B cell (primary cell): Measurements from ENCODE around the gene ODF2L. TPM values are rescaled to one million over a fixed set of nuclear protein-coding genes. Genes with fewer than 3 reads are reported as not detected.

Experiments used
- ATAC-seq: fragments of 200-7000 bp; cut with Tn5 transposase; one replicate; pipeline ENCODE4 v1.10.0; 2021; ENCODE audit warnings: low read depth, mild to moderate bottlenecking, moderate number of reproducible peaks, moderate library complexity
- CTCF ChIA-PET: fragments of 350-600 bp; sonication (Branson Sonifier 250); formaldehyde crosslinking; loops from one replicate; lab custom pipeline; 2021; ENCODE audit warnings: antibody characterized with exemption, inconsistent platforms; lab: Charles Lee
- POLR2A ChIA-PET: fragments of 350-600 bp; sonication (Branson Sonifier 250); formaldehyde crosslinking; loops from one replicate; lab custom pipeline; 2021; ENCODE audit warnings: antibody characterized with exemption; lab: Charles Lee
- DNase-seq: peaks from one replicate; pipeline ENCODE4 v3.0.0; 2013
- H2AFZ ChIP-seq: 2 replicates; pipeline ENCODE4 v1.6.1; 2012; ENCODE audit warnings: mild to moderate bottlenecking, low read depth, low read length; ENCODE audit not compliant: insufficient read depth, poor library complexity, severe bottlenecking
- H3K27ac ChIP-seq, 2 donors: 1 replicate in 1 of 2; 2 replicates in 1 of 2; pipeline ENCODE4 v1.5.1; 2012 to 2013; ENCODE audit warnings: low read length in 2 of 2, mild to moderate bottlenecking in 2 of 2, moderate library complexity in 1 of 2
- H3K27me3 ChIP-seq, 4 experiments: fragments of 200-600 bp in 1 of 4; sonication (generic) in 1 of 4; replicated peaks in 1 of 4; 1 replicate in 2 of 4; 2 replicates in 2 of 4; pipeline versions ENCODE4 v1.6.1 to v1.7.0; 2013 to 2016; ENCODE audit warnings: low read length in 3 of 4, mild to moderate bottlenecking in 2 of 4, mixed read lengths in 1 of 4, moderate library complexity in 1 of 4; ENCODE audit not compliant: insufficient read depth in 4 of 4, control insufficient read depth in 3 of 4; ENCODE audit errors: control extremely low read depth in 1 of 4
- H3K36me3 ChIP-seq, 2 experiments: replicated peaks in 1 of 2; 1 replicate in 1 of 2; 2 replicates in 1 of 2; pipeline versions ENCODE4 v1.6.1 to v1.7.1; 2013; ENCODE audit warnings: low read length in 1 of 2; ENCODE audit not compliant: insufficient read depth in 2 of 2, control insufficient read depth in 1 of 2; ENCODE audit errors: control extremely low read depth in 1 of 2, extremely low read depth in 1 of 2
- H3K4me1 ChIP-seq, 2 donors: fragments of 200-600 bp in 1 of 2; sonication (generic) in 1 of 2; 1 replicate in 1 of 2; 2 replicates in 1 of 2; pipeline versions ENCODE4 v1.5.1 to v1.6.1; 2013 to 2017; ENCODE audit warnings: low read length in 2 of 2; ENCODE audit not compliant: control insufficient read depth in 2 of 2, insufficient read depth in 2 of 2
- H3K4me2 ChIP-seq: replicated peaks from 2 replicates; pipeline ENCODE3; 2012; ENCODE audit warnings: mild to moderate bottlenecking, low read depth, low read length; ENCODE audit not compliant: poor library complexity, severe bottlenecking
- H3K4me3 ChIP-seq, 5 experiments: fragments of 200-600 bp in 1 of 5; sonication (generic) in 1 of 5; 1 replicate in 3 of 5; 2 replicates in 2 of 5; pipeline versions ENCODE4 v1.5.1 to v1.7.0; 2011 to 2016; ENCODE audit warnings: low read length in 4 of 5, mild to moderate bottlenecking in 4 of 5, low read depth in 2 of 5, control low read depth in 1 of 5, moderate library complexity in 1 of 5; ENCODE audit not compliant: insufficient read depth in 1 of 5; ENCODE audit errors: control extremely low read depth in 1 of 5, extremely low read depth in 1 of 5
- H3K79me2 ChIP-seq: fragments of 200-600 bp; sonication (generic); one replicate; pipeline ENCODE4 v1.6.0; 2016; ENCODE audit warnings: low read length; ENCODE audit not compliant: control insufficient read depth, insufficient read depth
- H3K9ac ChIP-seq: fragments of 200-600 bp; sonication (generic); 2 replicates; pipeline ENCODE4 v1.6.1; 2017; ENCODE audit warnings: mild to moderate bottlenecking, low read length, moderate library complexity
- H3K9me3 ChIP-seq, 3 donors: one replicate each; pipeline versions ENCODE4 v1.6.1 to v1.7.1; 2013; ENCODE audit warnings: low read length in 2 of 3; ENCODE audit not compliant: control insufficient read depth in 2 of 3, insufficient read depth in 1 of 3; ENCODE audit errors: control extremely low read depth in 1 of 3
- H4K20me1 ChIP-seq: 2 replicates; pipeline ENCODE4 v1.6.0; 2012; ENCODE audit warnings: mild to moderate bottlenecking, low read length; ENCODE audit not compliant: insufficient read depth, control insufficient read depth, poor library complexity, severe bottlenecking
- H3K27ac Mint-ChIP-seq: one replicate; pipeline ENCODE4 v1.8.0; 2021; ENCODE audit warnings: mixed read lengths
- H3K27me3 Mint-ChIP-seq: one replicate; pipeline ENCODE4 v1.8.0; 2021; ENCODE audit warnings: mixed read lengths
- H3K4me1 Mint-ChIP-seq: one replicate; pipeline ENCODE4 v1.8.0; 2021; ENCODE audit warnings: mixed read lengths
- H3K4me3 Mint-ChIP-seq: one replicate; pipeline ENCODE4 v1.8.0; 2021; ENCODE audit warnings: mixed read lengths
- H3K9me3 Mint-ChIP-seq: one replicate; pipeline ENCODE4 v1.8.0; 2022; ENCODE audit warnings: mixed read lengths; ENCODE audit not compliant: insufficient read depth
- CTCF ChIP-seq: fragments of 200-600 bp; IDR thresholded peaks from one replicate; pipeline ENCODE4 v1.8.0; 2022; ENCODE audit warnings: antibody characterized with exemption, mild to moderate bottlenecking
- EZH2 ChIP-seq: IDR thresholded peaks from 2 replicates; pipeline ENCODE4 v1.6.1; 2012; ENCODE audit warnings: borderline replicate concordance, low read depth, mild to moderate bottlenecking, moderate library complexity, low read length; ENCODE audit not compliant: insufficient read depth, poor library complexity, severe bottlenecking
- WGBS: methylation state at CpG from one replicate; pipeline ENCODE4 v1.1.5; 2013; ENCODE audit warnings: missing lambda C conversion rate; ENCODE audit not compliant: insufficient coverage; 5-methylcytosine and 5-hydroxymethylcytosine counted together
- intact Hi-C: fragments of 100-400 bp; cut with micrococcal nuclease; formaldehyde crosslinking; loops from one replicate; pipeline ENCODE4 v1.10.0; 2022
- polyA plus RNA-seq: library from polyadenylated mRNA; depleted of rRNA; stranded (reverse); fragments of >200 nt; gene quantifications from 2 replicates; pipeline ENCODE4 v1.2.3, GENCODE V29; 2012
- total RNA-seq, 2 donors: library from RNA; stranded (reverse); fragments of 120-200 nt in 1 of 2; gene quantifications; 1 replicate in 1 of 2; 2 replicates in 1 of 2; pipeline versions ENCODE4 v1.2.3 to v1.2.4, GENCODE V29; 2013 to 2022

Gene ODF2L
- total and polyA plus RNA-seq, 2 donors (not counting 1 experiment from before 2014, with no cell fraction given): 13.0 to 61.3 TPM

GRCh38 chr1:86435327-86435726 is 39.2 kb upstream of the ODF2L start:
- no peak overlapping the region for H2AFZ ChIP-seq
- POLR2A ChIA-PET: interaction anchor here (0.6 kb wide), 1 partner anchor 320 kb away, joined by 3 read pairs; no protein-coding TSS in a partner anchor
- DNase-seq (no peak), ATAC-seq (no peak)
- CTCF ChIA-PET: no interaction called here
- no peaks in the 10 kb centered on the region for H4K20me1 ChIP-seq
- no CpG with 5 or more reads among the region's 2 CpGs for WGBS
- Mint-ChIP-seq H3K4me3 (no peak overlapping the region), H3K27ac (no peak overlapping the region), H3K27me3 (peaks cover 21% of the 10 kb centered on the region), H3K4me1 (no peaks in the 10 kb centered on the region), H3K9me3 (no peaks in the 10 kb centered on the region)
- no peak overlapping the region for H3K4me3 ChIP-seq
- H3K9me3 ChIP-seq: no peaks in the 10 kb centered on the region
- H3K4me2 ChIP-seq: no peak overlapping the region
- H3K27ac ChIP-seq: no peak overlapping the region
- no peaks in the 10 kb centered on the region for H3K79me2 ChIP-seq
- H3K27me3 ChIP-seq: peaks cover 0 to 5% (median 2%) of the 10 kb centered on the region in 4 experiments
- intact Hi-C loops: no loop called here
- no peaks in the 10 kb centered on the region for H3K4me1 ChIP-seq
- TF ChIP-seq EZH2 (no peak), CTCF (no peak)
- no peaks in the 10 kb centered on the region for H3K36me3 ChIP-seq
- no peak overlapping the region for H3K9ac ChIP-seq

- Mint-ChIP-seq H3K4me3 (no peak overlapping the region), H3K9me3 (no peaks in the 10 kb centered on the region), H3K4me1 (no peaks in the 10 kb centered on the region), H3K27me3 (peaks cover 21% of the 10 kb centered on the region), H3K27ac (no peak overlapping the region)
- DNase-seq: no peak
- ChIA-PET POLR2A (no interaction called here), CTCF (no interaction called here)
- Histone ChIP-seq H3K4me3 (no peak overlapping the region), H4K20me1 (no peaks in the 10 kb centered on the region), H3K9me3 (no peaks in the 10 kb centered on the region), H3K79me2 (no peaks in the 10 kb centered on the region), H3K4me2 (no peak overlapping the region), H3K36me3 (no peaks in the 10 kb centered on the region), H3K27ac (no peak overlapping the region), H3K27me3 (peaks cover 0 to 4% (median 2%) of the 10 kb centered on the region in 4 experiments), H2AFZ (no peak overlapping the region), H3K4me1 (no peaks in the 10 kb centered on the region), H3K9ac (no peak overlapping the region)
- TF ChIP-seq EZH2 (no peak), CTCF (no peak)
- no peak for ATAC-seq
- intact Hi-C loops: no loop called here
These were observed 37.9 kb upstream of the ODF2L start for GRCh38 chr1:86434059-86434458.
